Measurements from ENCODE around the gene PSMD13. TPM values are rescaled to one million over a fixed set of nuclear protein-coding genes. Genes with fewer than 3 reads are reported as not detected.
A peak's percentile ranks its signal among the peaks of the same experiment; 100 is the strongest.

The PSMD13 gene
- total RNA-seq, 4 donors from 2014 or later, result 85.8 to 114 (median 93.5) TPM

DNA sequence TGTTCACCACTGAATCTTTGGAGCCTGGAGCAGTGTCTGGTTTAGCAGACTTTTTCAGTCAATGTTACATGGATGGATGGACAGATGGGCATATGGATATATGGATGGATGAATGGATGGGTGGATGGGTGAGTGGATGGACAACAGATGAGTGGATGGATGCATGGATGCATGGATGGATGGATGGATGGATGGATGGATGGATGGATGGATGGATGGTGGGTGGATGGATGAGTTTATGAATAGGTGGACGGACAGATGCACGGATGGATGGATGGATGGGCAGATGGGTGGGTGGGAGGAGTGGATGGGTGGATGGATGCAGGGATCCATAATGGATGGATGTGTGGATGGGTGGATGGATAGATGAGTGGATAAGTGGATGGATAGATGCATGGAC lies 19.0 kb downstream of the PSMD13 start:
- Histone ChIP-seq H3K4me1 (no peaks in the 10 kb centered on the region), H3K9me3 (no peaks in the 10 kb centered on the region), H3K4me3 (no peak overlapping the region), H3K27ac (no peak overlapping the region), H3K36me3 (peaks cover 4 to 32% of the 10 kb centered on the region in 2 donors), H3K27me3 (peaks cover 15% of the 10 kb centered on the region)
- ATAC-seq, result no peak
- 73 to 93% methylated on average over 2 of the region's 2 CpGs for WGBS, 2 donors (ENCODE audit: low coverage in 1 of 2)
- TF ChIP-seq EP300 (IDR thresholded peaks at IDR 0.05), result no peak
- TF ChIP-seq POLR2A (IDR thresholded peaks at IDR 0.05), result no peak
- TF ChIP-seq, protein P1, sequence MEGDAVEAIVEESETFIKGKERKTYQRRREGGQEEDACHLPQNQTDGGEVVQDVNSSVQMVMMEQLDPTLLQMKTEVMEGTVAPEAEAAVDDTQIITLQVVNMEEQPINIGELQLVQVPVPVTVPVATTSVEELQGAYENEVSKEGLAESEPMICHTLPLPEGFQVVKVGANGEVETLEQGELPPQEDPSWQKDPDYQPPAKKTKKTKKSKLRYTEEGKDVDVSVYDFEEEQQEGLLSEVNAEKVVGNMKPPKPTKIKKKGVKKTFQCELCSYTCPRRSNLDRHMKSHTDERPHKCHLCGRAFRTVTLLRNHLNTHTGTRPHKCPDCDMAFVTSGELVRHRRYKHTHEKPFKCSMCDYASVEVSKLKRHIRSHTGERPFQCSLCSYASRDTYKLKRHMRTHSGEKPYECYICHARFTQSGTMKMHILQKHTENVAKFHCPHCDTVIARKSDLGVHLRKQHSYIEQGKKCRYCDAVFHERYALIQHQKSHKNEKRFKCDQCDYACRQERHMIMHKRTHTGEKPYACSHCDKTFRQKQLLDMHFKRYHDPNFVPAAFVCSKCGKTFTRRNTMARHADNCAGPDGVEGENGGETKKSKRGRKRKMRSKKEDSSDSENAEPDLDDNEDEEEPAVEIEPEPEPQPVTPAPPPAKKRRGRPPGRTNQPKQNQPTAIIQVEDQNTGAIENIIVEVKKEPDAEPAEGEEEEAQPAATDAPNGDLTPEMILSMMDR (IDR thresholded peaks at IDR 0.05), result no peak
- TF ChIP-seq POLR2AphosphoS5 (IDR thresholded peaks at IDR 0.05), result no peak

DNA sequence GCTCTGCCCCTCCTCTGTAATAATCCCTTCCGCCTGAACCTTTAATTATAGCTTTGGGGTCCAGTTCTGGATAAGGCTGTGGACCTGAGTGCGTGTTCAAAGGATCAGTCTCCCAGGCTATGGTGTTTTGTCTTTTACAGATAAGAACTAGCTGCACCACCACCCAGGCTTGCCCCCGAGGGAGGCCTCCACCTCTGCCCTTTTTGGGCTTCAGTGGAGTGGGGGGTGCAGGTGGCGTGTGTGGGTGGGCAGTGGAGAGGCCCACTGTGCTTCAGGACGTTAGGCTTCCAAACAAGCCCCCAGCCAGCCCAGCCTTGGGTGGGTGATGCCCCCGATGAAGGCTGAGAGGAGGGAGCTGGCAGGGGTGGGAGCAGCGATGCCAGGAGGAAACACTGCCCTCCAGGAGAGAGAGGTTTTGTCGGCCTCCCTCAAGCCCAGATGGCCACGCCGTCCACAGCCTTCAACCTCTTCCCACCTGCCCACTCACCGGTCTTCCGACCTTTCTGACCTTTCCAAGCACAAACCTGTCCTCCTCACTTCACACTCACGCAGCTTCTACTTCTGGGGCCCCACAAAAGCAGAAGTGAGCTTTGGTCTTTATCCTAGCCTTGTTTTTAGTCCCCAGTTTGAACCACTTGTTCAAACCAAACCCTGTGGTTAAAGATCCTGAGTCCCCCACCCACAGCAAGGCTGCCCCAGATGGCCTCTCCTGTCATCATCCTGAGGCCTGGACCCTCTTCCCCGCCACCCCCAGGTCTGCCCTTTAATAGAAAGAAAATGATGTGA lies 20.4 kb downstream of the PSMD13 start:
- TF ChIP-seq, protein P1 (IDR thresholded peaks at IDR 0.05), result no peak
- TF ChIP-seq EP300 (IDR thresholded peaks at IDR 0.05) (no peak), POLR2AphosphoS5 (IDR thresholded peaks at IDR 0.05) (no peak), POLR2A (IDR thresholded peaks at IDR 0.05) (no peak)
- 60 to 80% methylated on average over 1 to 3 of the region's 14 CpGs for WGBS, 2 donors (ENCODE audit: low coverage in 1 of 2)
- no peak for ATAC-seq
- H3K4me3 ChIP-seq, result no peak overlapping the region
- H3K4me1 ChIP-seq, result no peaks in the 10 kb centered on the region
- no peak overlapping the region for H3K27ac ChIP-seq
- H3K9me3 ChIP-seq, result peaks cover 0 to 8% (median 0%) of the 10 kb centered on the region in 3 donors
- H3K27me3 ChIP-seq, result peaks cover 15% of the 10 kb centered on the region
- H3K36me3 ChIP-seq, result peaks cover 0 to 19% of the 10 kb centered on the region in 2 donors

DNA sequence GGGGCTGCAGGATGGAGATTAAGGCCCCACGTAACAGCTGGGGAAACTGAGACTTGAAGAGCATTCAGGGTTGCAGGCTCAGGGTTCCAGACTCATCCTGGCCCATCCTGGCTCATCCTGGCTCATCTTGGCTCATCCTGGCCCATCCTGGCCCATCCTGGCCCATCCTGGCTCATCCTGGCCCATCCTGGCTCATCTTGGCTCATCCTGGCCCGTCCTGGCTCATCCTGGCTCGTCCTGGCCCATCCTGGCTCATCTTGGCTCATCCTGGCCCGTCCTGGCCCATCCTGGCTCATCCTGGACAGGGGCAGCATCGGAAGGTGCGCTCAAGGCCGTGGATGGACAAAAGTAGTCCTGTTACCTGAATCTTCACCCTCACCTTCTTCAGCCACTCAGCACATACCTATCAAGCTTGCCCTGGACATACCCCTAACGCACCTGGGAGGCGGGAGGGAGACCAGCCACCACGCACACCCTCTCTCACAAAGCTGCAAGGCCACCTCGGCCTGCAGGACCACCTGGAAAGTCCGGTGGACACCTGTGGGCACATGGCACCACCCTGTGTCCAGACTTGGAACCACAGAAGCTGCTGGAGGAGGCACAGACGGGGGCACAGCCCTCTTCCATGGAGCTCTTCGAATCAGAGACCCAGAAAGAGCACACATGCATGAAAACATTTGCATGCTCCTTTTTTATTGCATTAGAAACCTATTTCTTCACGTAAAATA lies 21.2 kb downstream of the PSMD13 start:
- no peaks in the 10 kb centered on the region for H3K4me1 ChIP-seq
- H3K4me3 ChIP-seq, result no peak overlapping the region
- H3K36me3 ChIP-seq, result peaks cover 0 to 11% of the 10 kb centered on the region in 2 donors
- peaks cover 15% of the 10 kb centered on the region for H3K27me3 ChIP-seq
- no peak for TF ChIP-seq POLR2AphosphoS5 (IDR thresholded peaks at IDR 0.05)
- TF ChIP-seq, protein P1 (IDR thresholded peaks at IDR 0.05), result peak in 1 of 4 experiments; percentile 7
- peaks cover 0 to 8% (median 0%) of the 10 kb centered on the region in 3 donors for H3K9me3 ChIP-seq
- WGBS, 2 donors (ENCODE audit: low coverage in 1 of 2), result 73% methylated on average over 8 of the region's 15 CpGs; no CpG with 5 or more reads in 1 of the 2 donors
- ATAC-seq, result no peak
- no peak overlapping the region for H3K27ac ChIP-seq

DNA sequence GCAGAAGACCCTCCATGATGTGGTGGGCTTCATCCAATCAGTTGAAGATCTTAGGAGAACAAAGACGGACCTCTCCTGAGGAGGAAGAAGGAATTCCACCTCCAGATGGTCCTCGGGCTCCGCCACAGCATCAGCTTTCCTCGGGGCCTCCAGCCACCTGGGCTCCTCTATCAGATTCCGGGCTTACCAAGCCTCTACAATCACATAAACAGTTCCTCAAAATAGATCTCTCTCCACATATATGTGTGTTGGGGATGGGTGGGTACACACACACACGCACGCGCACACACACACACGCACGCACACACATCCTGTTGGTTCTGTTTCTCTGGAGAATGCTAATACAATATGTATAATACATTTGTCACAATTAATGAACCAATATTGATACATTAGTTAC lies 22.6 kb downstream of the PSMD13 start:
- TF ChIP-seq POLR2A (IDR thresholded peaks at IDR 0.05) (no peak), EP300 (IDR thresholded peaks at IDR 0.05) (no peak)

DNA sequence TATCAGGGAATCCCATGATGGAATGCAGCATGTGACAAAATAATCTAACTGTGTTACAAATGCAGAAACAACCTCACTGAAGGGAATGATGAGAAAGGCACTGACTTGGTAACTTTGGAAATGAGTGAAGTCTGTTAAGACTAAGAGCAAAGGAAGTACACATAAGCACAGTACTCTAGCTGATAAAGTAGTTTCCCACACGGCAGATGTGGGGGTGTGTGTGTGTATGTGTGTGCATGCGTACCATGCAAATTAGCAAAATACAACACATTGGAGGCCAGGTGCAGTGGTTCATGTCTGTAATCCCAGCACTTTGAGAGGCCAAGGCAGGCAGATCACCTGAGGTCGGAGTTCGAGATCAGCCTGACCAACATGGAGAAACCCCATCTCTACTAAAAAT lies 24.8 kb downstream of the PSMD13 start:
- WGBS, 2 donors (ENCODE audit: low coverage in 1 of 2), result 73 to 96% methylated on average over 2 to 4 of the region's 4 CpGs
- Histone ChIP-seq H3K9me3 (peaks cover 0 to 8% (median 0%) of the 10 kb centered on the region in 3 donors), H3K4me1 (no peaks in the 10 kb centered on the region), H3K27me3 (peaks cover 15% of the 10 kb centered on the region), H3K4me3 (no peak overlapping the region), H3K36me3 (no peaks in the 10 kb centered on the region), H3K27ac (no peak overlapping the region)
- TF ChIP-seq, protein P1 (IDR thresholded peaks at IDR 0.05), result no peak
- TF ChIP-seq EP300 (IDR thresholded peaks at IDR 0.05) (no peak), POLR2A (IDR thresholded peaks at IDR 0.05) (no peak), POLR2AphosphoS5 (IDR thresholded peaks at IDR 0.05) (no peak)
- ATAC-seq, result no peak

More for the DNA sequence above, 22.6 kb downstream of the PSMD13 start:
- Histone ChIP-seq H3K9me3 (peaks cover 0 to 8% (median 0%) of the 10 kb centered on the region in 3 donors), H3K27me3 (peaks cover 15% of the 10 kb centered on the region), H3K36me3 (no peaks in the 10 kb centered on the region), H3K27ac (no peak overlapping the region), H3K4me1 (no peaks in the 10 kb centered on the region), H3K4me3 (no peak overlapping the region)
- ATAC-seq, result no peak
- 76 to 80% methylated on average over 7 to 9 of the region's 10 CpGs for WGBS, 2 donors (ENCODE audit: low coverage in 1 of 2)
